ENCODE data around the gene TMEM214.

TMEM214 gene

GRCh38 chr2:27001950-27002349, 30.8 kb upstream of the TMEM214 start:
- H3K27me3 ChIP-seq (ENCODE audit: insufficient read depth, low read length): no peaks in the 10 kb centered on the region
- H3K4me1 ChIP-seq (ENCODE audit: insufficient read depth, low read length): no peaks in the 10 kb centered on the region
- no peaks in the 10 kb centered on the region for H3K9me3 ChIP-seq (ENCODE audit: low read length)
- no peak overlapping the region for H3K4me3 ChIP-seq (ENCODE audit: low read length)
- no peaks in the 10 kb centered on the region for H3K36me3 ChIP-seq (ENCODE audit: insufficient read depth, low read length)
- no peak overlapping the region for H2AFZ ChIP-seq (ENCODE audit: low read depth, low read length)

- H3K27me3 ChIP-seq (ENCODE audit: insufficient read depth, low read length): no peaks in the 10 kb centered on the region
- no peaks in the 10 kb centered on the region for H3K4me1 ChIP-seq (ENCODE audit: insufficient read depth, low read length)
- no peak overlapping the region for H2AFZ ChIP-seq (ENCODE audit: low read depth, low read length)
- no peak overlapping the region for H3K4me3 ChIP-seq (ENCODE audit: low read length)
- H3K9me3 ChIP-seq (ENCODE audit: low read length): no peaks in the 10 kb centered on the region
- H3K36me3 ChIP-seq (ENCODE audit: insufficient read depth, low read length): no peaks in the 10 kb centered on the region
Measured at GRCh38 chr2:27003007-27003406, 29.8 kb upstream of the TMEM214 start.

GRCh38 chr2:27003857-27004256, 28.9 kb upstream of the TMEM214 start:
- no peaks in the 10 kb centered on the region for H3K27me3 ChIP-seq (ENCODE audit: insufficient read depth, low read length)
- H3K4me3 ChIP-seq (ENCODE audit: low read length): no peak overlapping the region
- no peak overlapping the region for H2AFZ ChIP-seq (ENCODE audit: low read depth, low read length)
- H3K36me3 ChIP-seq (ENCODE audit: insufficient read depth, low read length): no peaks in the 10 kb centered on the region
- H3K9me3 ChIP-seq (ENCODE audit: low read length): no peaks in the 10 kb centered on the region
- H3K4me1 ChIP-seq (ENCODE audit: insufficient read depth, low read length): no peaks in the 10 kb centered on the region

- no peak overlapping the region for H3K4me3 ChIP-seq (ENCODE audit: low read length)
- H3K36me3 ChIP-seq (ENCODE audit: insufficient read depth, low read length): no peaks in the 10 kb centered on the region
- H3K27me3 ChIP-seq (ENCODE audit: insufficient read depth, low read length): no peaks in the 10 kb centered on the region
- no peaks in the 10 kb centered on the region for H3K4me1 ChIP-seq (ENCODE audit: insufficient read depth, low read length)
- no peaks in the 10 kb centered on the region for H3K9me3 ChIP-seq (ENCODE audit: low read length)
- no peak overlapping the region for H2AFZ ChIP-seq (ENCODE audit: low read depth, low read length)
Measured at GRCh38 chr2:27006602-27007415, 26.0 kb upstream of the TMEM214 start.

- Histone ChIP-seq H3K9me3 (ENCODE audit: low read length) (no peaks in the 10 kb centered on the region), H3K36me3 (ENCODE audit: insufficient read depth, low read length) (no peaks in the 10 kb centered on the region), H2AFZ (ENCODE audit: low read depth, low read length) (no peak overlapping the region), H3K4me1 (ENCODE audit: insufficient read depth, low read length) (no peaks in the 10 kb centered on the region), H3K27me3 (ENCODE audit: insufficient read depth, low read length) (no peaks in the 10 kb centered on the region), H3K4me3 (ENCODE audit: low read length) (no peak overlapping the region)
Measured at GRCh38 chr2:27007416-27008374, 25.1 kb upstream of the TMEM214 start.

- Histone ChIP-seq H3K4me3 (ENCODE audit: low read length) (no peak overlapping the region), H3K27me3 (ENCODE audit: insufficient read depth, low read length) (no peaks in the 10 kb centered on the region), H3K36me3 (ENCODE audit: insufficient read depth, low read length) (no peaks in the 10 kb centered on the region), H2AFZ (ENCODE audit: low read depth, low read length) (no peak overlapping the region), H3K9me3 (ENCODE audit: low read length) (no peaks in the 10 kb centered on the region), H3K4me1 (ENCODE audit: insufficient read depth, low read length) (no peaks in the 10 kb centered on the region)
Measured at GRCh38 chr2:27008678-27009077, 24.1 kb upstream of the TMEM214 start.

- Histone ChIP-seq H3K9me3 (ENCODE audit: low read length) (no peaks in the 10 kb centered on the region), H3K36me3 (ENCODE audit: insufficient read depth, low read length) (no peaks in the 10 kb centered on the region), H3K4me3 (ENCODE audit: low read length) (no peak overlapping the region), H3K4me1 (ENCODE audit: insufficient read depth, low read length) (no peaks in the 10 kb centered on the region), H3K27me3 (ENCODE audit: insufficient read depth, low read length) (no peaks in the 10 kb centered on the region), H2AFZ (ENCODE audit: low read depth, low read length) (no peak overlapping the region)
Measured at GRCh38 chr2:27009083-27009482, 23.7 kb upstream of the TMEM214 start.

GRCh38 chr2:27009716-27010115, 23.0 kb upstream of the TMEM214 start:
- no peak overlapping the region for H3K4me3 ChIP-seq (ENCODE audit: low read length)
- H3K27me3 ChIP-seq (ENCODE audit: insufficient read depth, low read length): no peaks in the 10 kb centered on the region
- no peak overlapping the region for H2AFZ ChIP-seq (ENCODE audit: low read depth, low read length)
- H3K9me3 ChIP-seq (ENCODE audit: low read length): no peaks in the 10 kb centered on the region
- H3K36me3 ChIP-seq (ENCODE audit: insufficient read depth, low read length): no peaks in the 10 kb centered on the region
- no peaks in the 10 kb centered on the region for H3K4me1 ChIP-seq (ENCODE audit: insufficient read depth, low read length)

- H3K4me1 ChIP-seq (ENCODE audit: insufficient read depth, low read length): no peaks in the 10 kb centered on the region
- H3K27me3 ChIP-seq (ENCODE audit: insufficient read depth, low read length): no peaks in the 10 kb centered on the region
- no peak overlapping the region for H3K4me3 ChIP-seq (ENCODE audit: low read length)
- H3K9me3 ChIP-seq (ENCODE audit: low read length): no peaks in the 10 kb centered on the region
- no peak overlapping the region for H2AFZ ChIP-seq (ENCODE audit: low read depth, low read length)
- peaks cover 3% of the 10 kb centered on the region for H3K36me3 ChIP-seq (ENCODE audit: insufficient read depth, low read length)
Measured at GRCh38 chr2:27010139-27010538, 22.6 kb upstream of the TMEM214 start.

- no peaks in the 10 kb centered on the region for H3K9me3 ChIP-seq (ENCODE audit: low read length)
- no peak overlapping the region for H2AFZ ChIP-seq (ENCODE audit: low read depth, low read length)
- H3K27me3 ChIP-seq (ENCODE audit: insufficient read depth, low read length): no peaks in the 10 kb centered on the region
- H3K36me3 ChIP-seq (ENCODE audit: insufficient read depth, low read length): peaks cover 3% of the 10 kb centered on the region
- H3K4me3 ChIP-seq (ENCODE audit: low read length): no peak overlapping the region
- no peaks in the 10 kb centered on the region for H3K4me1 ChIP-seq (ENCODE audit: insufficient read depth, low read length)
Measured at GRCh38 chr2:27013738-27014137, 19.0 kb upstream of the TMEM214 start.

- Histone ChIP-seq H3K4me3 (ENCODE audit: low read length) (no peak overlapping the region), H3K4me1 (ENCODE audit: insufficient read depth, low read length) (peaks cover 6% of the 10 kb centered on the region), H3K36me3 (ENCODE audit: insufficient read depth, low read length) (peaks cover 3% of the 10 kb centered on the region), H3K27me3 (ENCODE audit: insufficient read depth, low read length) (no peaks in the 10 kb centered on the region), H3K9me3 (ENCODE audit: low read length) (no peaks in the 10 kb centered on the region), H2AFZ (ENCODE audit: low read depth, low read length) (no peak overlapping the region)
Measured at GRCh38 chr2:27014771-27015433, 17.9 kb upstream of the TMEM214 start.

GRCh38 chr2:27016801-27017325, 15.9 kb upstream of the TMEM214 start:
- H3K4me1 ChIP-seq (ENCODE audit: insufficient read depth, low read length): peaks cover 22% of the 10 kb centered on the region
- no peak overlapping the region for H3K4me3 ChIP-seq (ENCODE audit: low read length)
- peaks cover 3% of the 10 kb centered on the region for H3K36me3 ChIP-seq (ENCODE audit: insufficient read depth, low read length)
- no peak overlapping the region for H2AFZ ChIP-seq (ENCODE audit: low read depth, low read length)
- H3K9me3 ChIP-seq (ENCODE audit: low read length): no peaks in the 10 kb centered on the region
- no peaks in the 10 kb centered on the region for H3K27me3 ChIP-seq (ENCODE audit: insufficient read depth, low read length)

GRCh38 chr2:27018142-27018541, 14.6 kb upstream of the TMEM214 start:
- no peak overlapping the region for H2AFZ ChIP-seq (ENCODE audit: low read depth, low read length)
- H3K4me3 ChIP-seq (ENCODE audit: low read length): no peak overlapping the region
- H3K4me1 ChIP-seq (ENCODE audit: insufficient read depth, low read length): peaks cover 22% of the 10 kb centered on the region
- H3K9me3 ChIP-seq (ENCODE audit: low read length): no peaks in the 10 kb centered on the region
- no peaks in the 10 kb centered on the region for H3K27me3 ChIP-seq (ENCODE audit: insufficient read depth, low read length)
- H3K36me3 ChIP-seq (ENCODE audit: insufficient read depth, low read length): peaks cover 8% of the 10 kb centered on the region

Data from neuron (in vitro differentiated cells).